Fibroblast of gingiva (primary cell): ENCODE data around the gene COIL.
"Not testable (repeated sequence)": the region's sequence is repeated elsewhere in the genome, so short reads cannot be mapped to it uniquely, and the experiment has no call there.

Source experiments
- DNase-seq: peaks from one replicate; pipeline ENCODE4 v3.0.0-alpha.2; 2011; ENCODE audit warnings: low read depth

COIL gene, protein sequence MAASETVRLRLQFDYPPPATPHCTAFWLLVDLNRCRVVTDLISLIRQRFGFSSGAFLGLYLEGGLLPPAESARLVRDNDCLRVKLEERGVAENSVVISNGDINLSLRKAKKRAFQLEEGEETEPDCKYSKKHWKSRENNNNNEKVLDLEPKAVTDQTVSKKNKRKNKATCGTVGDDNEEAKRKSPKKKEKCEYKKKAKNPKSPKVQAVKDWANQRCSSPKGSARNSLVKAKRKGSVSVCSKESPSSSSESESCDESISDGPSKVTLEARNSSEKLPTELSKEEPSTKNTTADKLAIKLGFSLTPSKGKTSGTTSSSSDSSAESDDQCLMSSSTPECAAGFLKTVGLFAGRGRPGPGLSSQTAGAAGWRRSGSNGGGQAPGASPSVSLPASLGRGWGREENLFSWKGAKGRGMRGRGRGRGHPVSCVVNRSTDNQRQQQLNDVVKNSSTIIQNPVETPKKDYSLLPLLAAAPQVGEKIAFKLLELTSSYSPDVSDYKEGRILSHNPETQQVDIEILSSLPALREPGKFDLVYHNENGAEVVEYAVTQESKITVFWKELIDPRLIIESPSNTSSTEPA

GRCh38 chr17:56960596-56961538, at the start of gene COIL:
COIL (minus strand) TSS chr17:56961050; CDS start chr17:56961019, 31 bp downstream.
- DNase-seq = peak; percentile 85

GRCh38 chr17:57010487-57010886, 49.6 kb upstream of the COIL start:
- no peak for DNase-seq

- peak; percentile 29 for DNase-seq
Observed at GRCh38 chr17:57009737-57010445, 49.0 kb upstream of the COIL start.

- no peak for DNase-seq
Observed at GRCh38 chr17:57008958-57009357, 48.1 kb upstream of the COIL start.

GRCh38 chr17:57006040-57006439, 45.2 kb upstream of the COIL start:
- DNase-seq = no peak

DNA sequence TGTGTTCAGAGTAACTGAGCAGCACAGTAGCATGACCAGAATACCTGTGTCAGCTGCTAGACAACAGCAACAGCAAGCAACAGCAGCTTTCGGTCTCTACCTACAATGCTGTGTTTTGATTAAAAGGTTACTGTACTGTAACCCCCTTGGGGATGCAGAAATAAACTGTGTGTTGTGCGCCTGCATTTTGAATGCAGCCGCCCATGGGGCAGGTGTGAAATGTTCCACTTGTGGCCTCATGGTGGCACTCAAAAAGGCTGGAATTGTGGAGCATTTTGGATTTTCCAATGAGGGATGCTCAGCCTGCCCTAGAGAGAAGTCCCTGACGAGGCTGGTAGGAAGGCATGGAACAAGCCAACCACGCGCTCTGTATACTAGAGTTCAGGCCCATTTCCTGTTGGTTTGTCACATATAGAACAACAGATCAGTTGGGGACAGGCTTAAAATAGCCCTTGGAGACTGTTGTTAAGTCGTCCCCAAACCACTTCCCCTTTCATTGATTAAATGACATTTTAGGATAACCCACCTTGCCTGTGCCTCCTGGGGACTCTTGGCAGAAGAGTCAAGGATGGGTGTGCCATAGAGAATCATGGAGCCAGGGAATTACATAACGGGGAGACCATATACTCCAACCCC, 44.2 kb upstream of the COIL start:
- no peak for DNase-seq

DNA sequence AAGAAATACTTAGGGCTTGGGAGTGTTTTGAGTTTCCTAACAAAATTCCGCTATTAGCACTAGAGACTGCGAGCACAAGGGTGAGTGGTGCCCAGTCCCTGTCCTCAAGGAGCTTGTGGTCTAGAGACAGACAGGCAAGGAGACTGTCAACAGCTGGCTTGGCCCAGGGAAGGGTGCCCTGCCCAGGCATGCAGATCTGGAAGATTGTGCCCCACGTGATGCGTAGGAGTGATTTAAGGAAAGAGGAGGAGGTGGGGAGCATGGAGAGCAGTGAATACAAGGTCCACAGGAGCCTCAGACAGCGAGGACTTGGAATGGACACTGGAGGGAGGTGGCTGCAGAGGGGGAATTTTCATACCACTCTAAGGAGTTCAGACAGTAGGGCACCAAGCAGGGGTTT, 42.1 kb upstream of the COIL start:
- DNase-seq = no peak

- no peak for DNase-seq
Observed at GRCh38 chr17:57001541-57001940, 40.7 kb upstream of the COIL start.

DNA sequence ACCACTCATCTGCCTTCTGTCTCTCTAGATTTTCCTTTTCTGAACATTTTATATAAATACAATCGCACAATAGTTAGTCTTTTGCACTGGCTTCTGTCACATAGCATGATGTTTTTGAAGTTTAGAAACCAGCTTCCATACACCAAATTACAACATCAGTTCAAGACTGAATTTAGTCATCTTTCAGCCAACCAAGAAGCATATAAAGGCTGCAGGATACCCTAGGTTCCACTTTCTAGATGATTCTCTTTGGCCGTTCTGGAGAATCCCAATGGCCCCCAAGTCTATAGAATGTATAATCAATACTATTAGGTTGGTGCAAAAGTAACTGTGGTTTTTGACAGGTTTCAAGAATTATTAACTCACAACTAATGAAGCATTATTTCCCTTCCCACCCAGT, 36.5 kb upstream of the COIL start:
- no peak for DNase-seq

DNA sequence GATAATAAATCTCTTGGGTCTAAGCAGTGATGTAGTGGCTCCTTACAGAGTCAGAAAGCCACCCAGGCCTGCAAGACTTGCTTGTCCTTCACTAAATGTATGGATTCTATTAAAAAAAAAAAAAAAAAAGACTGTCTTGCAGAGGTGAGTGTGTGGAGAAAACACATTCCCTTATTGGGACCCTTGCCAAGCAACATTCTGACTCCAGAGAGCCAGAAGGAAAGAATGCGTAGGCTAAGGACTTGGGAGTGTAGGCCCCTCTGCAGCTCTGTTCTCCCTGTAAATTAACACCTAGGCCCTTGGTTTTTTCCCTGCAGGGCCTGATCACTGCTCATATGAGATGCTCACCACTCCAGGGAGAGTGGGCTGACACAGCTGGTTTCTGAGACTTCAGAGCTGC, 34.9 kb upstream of the COIL start:
- DNase-seq = no peak

- DNase-seq = peak; percentile 63
Observed at GRCh38 chr17:56994009-56994792, 33.4 kb upstream of the COIL start.

DNA sequence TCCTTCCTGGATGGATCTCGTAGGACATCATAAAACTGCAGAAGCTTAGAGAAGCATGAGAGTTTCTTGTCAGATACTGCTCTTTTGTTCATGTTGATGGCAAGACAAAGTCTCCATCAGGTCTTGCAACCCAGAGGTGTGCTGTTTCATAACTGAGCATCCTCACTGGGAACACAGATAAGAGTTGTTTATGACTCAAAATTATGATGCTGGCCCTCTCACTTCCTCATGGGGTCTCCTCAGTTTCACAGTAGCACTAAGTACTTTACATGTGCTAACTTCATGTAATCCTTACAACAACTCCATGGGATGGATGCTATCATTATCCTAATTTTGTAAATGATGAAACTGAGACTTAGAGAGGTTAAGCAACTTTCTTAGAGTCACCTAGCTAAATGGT, 31.5 kb upstream of the COIL start:
- DNase-seq = no peak

- DNase-seq = no peak
Observed at GRCh38 chr17:56988901-56989572, 28.2 kb upstream of the COIL start.

- no peak for DNase-seq
Observed at GRCh38 chr17:56987283-56987834, 26.5 kb upstream of the COIL start.

- DNase-seq = no peak
Observed at GRCh38 chr17:56985371-56986162, 24.7 kb upstream of the COIL start.

- no peak for DNase-seq
Observed at GRCh38 chr17:56983366-56983765, 22.5 kb upstream of the COIL start.

GRCh38 chr17:56982312-56982711, 21.5 kb upstream of the COIL start:
- DNase-seq = no peak

DNA sequence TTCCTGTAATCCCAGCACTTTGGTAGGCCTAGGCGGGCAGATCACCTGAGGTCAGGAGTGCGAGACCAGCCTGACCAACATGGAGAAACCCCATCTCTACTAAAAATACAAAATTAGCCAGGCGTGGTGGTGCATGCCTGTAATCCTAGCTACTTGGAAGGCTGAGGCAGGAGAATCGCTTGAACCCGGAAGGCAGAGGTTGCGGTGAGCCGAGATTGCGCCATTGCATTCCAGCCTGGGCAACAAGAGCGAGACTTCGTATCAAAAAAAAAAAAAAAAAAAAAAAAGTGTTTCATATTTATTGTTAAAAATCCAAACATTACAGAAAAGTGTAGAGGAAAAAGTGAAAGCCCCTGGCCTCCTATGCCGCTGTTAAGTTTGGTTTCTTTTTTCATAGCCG, 19.7 kb upstream of the COIL start:
- DNase-seq = not testable (repeated sequence)

GRCh38 chr17:56979091-56979480, 18.2 kb upstream of the COIL start:
- DNase-seq = no peak
